Activated effector memory CD4-positive, alpha-beta T cell treated with Interleukin-2 at 50 U/mL for 16 hours (primary cell): ENCODE measurements around the gene MOB3A.

ENCODE experiments used
- DNase-seq: peaks from one replicate; pipeline ENCODE4 v3.0.0-alpha.2; 2020

The MOB3A gene

GRCh38 chr19:2057484-2058469 is 38.3 kb downstream of the MOB3A start:
- DNase-seq = no peak

GRCh38 chr19:2056837-2057192 is 39.3 kb downstream of the MOB3A start:
- DNase-seq = no peak

DNA sequence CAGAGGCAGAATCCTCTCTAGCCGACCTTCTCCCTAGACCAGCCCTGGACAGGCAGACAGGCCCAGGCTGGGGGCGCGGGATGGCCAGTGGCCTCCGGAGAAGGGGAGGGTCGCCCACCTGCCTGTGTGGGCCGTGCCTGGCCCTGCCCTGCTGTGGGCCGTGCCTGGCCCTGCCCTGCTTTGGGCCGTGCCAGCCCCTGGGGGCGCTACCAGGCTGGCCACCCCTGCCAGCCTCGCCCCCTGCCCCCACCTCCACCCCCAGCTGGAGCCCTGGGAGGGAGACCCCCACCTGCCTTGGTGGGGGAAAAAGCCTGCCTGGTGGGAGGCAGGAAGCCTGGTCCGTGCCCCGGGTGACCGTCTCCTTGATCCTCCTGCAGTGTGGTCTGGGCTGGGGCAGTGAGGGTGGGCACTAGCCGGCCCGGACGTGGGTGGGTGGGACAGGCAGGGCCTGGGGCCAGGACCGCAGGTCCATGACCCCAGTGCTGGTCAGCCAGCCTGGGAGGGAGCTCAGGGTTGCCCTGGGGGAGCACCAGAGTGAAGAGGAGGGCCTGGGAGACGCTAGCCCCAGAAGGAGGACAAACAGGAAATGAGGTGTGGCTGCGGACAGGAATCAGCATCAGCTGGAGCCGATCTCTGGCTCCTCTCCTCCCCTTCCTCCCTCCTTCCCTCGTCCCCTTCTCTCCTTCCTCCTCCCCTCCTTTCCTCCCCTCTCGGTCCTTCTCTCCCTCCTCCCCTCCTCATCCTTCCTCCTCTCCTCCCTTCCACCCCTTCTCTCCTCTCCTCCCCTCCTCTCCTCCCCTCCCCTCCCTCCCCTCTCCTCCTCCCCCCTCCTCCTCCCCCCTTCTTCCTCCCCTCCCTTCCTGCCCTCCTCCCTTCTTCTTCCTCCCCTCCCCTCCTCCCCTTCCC is 39.9 kb downstream of the MOB3A start:
- DNase-seq = no peak

DNA sequence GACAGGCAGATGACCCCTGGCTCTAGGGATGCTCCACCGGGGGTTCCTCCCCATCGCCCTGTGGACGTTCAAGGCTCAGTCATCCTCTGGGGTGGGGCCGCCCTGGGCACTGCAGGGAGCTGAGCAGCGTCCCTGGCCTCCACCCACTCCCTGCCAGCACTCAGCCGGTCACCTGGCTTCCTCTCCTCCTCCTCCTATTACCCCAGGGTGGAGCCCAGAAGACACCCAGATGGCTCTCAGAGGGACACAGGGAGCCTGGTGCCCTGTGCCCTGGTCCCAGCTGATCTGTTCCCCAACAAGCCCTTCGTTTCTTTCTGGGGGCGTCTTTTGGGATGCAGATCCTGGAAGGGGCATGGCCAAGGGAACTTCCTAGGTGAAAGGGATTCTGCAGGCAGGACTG is 41.4 kb downstream of the MOB3A start:
- DNase-seq = no peak

GRCh38 chr19:2053601-2054389 is 42.3 kb downstream of the MOB3A start:
- DNase-seq = no peak

GRCh38 chr19:2051773-2052704 is 44.1 kb downstream of the MOB3A start:
- DNase-seq = no peak

DNA sequence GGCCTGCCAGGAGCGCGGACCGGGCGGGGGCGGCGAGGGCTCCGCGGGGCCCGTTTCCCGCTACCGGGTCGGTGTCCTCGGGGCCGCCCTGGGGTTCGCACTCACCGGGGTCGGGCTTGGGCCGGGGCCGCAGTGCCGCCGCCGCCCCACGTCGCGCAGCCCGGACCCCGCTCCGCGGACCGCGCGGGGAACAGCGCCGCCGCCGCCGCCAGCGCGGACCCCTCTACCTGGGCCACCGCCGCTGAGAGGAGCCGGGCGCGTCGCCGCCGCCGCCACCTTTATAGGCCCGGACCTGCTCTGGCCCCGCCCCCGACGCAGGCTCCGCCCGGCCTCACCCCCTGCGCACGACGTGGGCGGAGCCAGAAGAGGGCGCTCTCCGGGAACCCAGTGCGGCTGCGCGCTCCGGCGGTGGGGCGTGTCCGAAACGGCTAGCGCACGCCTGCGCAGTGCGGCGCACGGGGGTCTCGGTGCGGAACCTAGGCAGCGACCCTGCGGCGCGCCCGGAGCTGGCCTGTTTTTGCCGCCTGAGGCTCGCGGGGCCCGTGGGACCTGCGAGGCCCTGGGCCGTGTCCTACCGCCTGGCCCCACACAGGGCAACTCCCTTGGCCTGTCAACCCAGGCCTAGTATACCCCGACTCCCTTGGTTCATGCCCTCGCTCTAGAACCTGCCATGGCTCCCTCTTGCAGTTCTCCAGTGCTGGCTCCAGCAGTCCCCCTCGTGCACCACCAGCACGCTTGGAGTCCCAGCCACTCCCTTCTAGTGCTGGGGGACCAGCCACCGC is 44.9 kb downstream of the MOB3A start, which contains the start of gene MKNK2:
TSS of gene MKNK2 (minus strand) at position 254 of the 782 bp plus-strand sequence. CDS start 393 bp downstream, outside the sequence.
- DNase-seq = peak; percentile 88

DNA sequence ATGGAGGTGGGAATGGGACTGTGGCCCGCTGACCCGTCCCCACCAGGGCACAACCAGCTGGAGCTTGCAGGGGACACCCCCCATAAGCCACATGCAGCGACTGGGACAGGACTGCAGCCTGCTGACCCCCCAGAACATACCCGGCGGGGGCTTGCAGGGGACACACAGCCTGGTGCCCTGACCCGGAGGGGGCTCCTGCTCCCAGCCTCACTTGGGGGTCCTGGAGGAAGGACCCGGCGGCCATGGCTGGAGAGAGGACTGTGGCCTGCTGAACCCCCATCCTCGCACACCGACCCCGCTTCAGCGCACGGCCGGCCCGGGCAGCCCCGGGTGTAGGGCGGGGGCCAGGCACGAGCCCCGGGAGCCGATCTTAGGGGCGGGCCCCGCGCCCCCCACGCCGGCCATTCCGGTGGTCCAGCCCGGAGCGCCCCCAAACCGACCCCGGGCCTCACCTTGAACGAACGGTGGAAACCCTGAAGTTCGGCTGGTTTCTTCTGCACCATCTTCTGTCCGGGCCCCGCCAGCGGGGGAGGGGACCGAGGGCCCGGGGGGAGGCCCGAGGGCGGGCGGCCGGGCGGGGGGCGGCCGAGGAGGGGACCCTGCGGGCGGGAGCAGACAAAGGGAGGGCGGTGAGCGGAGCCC is 45.7 kb downstream of the MOB3A start:
- no peak for DNase-seq

DNA sequence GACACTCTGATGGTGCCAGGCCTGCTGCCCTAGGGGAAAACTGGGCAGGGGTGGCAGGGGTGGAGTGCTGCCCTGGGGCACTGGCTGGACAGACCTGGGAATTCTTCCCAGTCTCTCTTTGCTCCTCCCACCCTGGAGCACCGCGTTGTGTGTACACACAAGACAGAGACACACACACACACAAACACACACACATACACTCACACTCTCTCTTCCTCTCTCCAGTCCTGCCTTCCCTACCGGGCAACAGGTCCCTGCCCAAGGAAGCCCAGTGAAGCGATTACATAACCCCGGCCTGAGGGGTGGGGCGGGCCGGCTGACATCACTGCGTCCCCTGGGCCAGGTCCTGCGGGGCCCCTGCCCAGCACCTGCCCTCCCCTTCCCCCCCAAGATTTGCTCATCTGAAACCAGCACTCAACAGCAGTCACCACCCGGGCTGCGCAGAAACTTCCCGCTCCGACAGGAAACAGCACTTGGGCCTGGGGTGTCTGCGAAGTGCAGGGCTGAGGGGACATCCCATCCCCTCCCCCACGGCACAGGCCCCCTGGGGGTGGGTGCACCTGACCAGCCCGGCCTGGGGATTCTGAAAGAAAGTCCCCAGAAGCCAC is 46.3 kb downstream of the MOB3A start:
- DNase-seq = peak; percentile 53

DNA sequence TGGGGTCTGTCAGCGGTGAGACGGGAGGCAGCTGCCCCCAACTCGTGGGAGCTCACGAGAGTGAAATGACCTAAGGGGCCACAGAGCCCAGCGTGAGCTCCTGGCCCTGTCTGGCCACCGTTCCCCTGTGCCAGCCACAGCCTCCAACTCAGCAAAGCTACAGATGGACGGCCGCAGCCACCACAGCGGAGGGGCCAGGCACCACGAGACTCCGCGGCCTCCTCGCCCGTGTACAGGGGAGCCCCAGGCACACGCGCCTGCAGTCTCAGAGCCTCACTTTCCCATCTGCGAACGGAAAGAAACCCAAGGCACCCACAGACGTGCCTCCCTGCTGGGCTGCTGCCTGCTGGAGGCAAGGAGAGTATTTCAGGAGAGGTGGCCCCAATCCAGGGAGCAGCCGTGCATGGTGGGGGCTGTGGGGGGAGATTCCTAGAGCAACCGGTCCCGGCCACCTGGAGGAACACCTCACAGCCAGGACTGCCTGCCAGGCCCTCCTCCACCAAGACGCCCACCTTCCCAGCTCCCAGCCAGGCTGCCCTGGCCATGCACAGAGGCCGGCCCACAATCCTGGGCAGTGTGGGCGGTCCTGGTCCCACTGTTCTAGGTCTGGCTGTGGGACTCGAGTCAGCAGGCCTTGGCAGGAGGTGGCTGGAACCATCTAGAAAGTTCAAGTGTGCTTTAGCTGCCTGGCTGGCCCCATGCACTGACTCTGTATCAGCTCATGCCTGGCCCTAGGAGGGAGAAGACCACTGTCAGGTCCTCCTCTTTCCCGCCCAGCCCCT is 47.0 kb downstream of the MOB3A start:
- DNase-seq = no peak

DNA sequence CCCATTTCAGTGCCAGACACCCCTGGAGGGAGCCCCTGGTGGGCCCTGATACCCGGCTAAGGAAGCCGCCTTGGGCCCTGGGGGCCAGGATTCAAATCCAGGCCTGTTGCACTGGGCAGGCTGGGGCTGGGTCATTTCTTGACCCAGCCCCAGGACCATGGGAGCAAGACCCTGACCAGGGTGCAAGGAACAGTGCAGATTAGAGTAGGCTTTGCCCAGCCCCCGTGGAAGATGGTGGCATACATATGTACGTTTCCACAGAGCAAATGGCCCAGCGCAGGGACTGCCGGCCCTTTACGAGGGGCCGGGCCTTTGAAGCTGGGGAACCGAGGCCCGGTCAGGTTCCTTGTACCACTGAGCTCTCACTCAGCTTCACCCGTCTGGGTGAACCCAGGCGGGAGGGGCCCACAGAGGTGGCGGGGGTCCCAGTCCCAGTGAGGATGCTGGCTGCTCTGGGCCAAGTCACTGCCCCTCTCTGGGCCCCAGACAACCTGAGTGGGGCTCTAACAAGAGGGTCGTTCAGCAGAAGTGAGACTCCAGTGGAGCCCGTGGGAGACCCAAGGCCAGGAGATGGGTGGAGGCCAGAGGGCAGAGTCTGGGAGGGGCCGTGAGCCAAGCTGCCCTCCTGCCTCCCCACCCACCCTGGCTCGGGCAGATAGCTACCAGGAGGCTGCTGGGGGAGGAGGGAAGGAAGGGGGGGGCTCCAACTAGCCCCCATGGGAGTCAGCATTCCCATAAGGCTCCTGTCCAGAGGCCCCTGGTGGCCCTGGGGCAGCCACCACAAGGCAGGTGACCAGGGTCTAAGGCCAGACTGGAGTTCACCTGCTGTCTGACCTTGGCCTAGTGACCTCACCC is 47.8 kb downstream of the MOB3A start:
- DNase-seq = no peak

DNA sequence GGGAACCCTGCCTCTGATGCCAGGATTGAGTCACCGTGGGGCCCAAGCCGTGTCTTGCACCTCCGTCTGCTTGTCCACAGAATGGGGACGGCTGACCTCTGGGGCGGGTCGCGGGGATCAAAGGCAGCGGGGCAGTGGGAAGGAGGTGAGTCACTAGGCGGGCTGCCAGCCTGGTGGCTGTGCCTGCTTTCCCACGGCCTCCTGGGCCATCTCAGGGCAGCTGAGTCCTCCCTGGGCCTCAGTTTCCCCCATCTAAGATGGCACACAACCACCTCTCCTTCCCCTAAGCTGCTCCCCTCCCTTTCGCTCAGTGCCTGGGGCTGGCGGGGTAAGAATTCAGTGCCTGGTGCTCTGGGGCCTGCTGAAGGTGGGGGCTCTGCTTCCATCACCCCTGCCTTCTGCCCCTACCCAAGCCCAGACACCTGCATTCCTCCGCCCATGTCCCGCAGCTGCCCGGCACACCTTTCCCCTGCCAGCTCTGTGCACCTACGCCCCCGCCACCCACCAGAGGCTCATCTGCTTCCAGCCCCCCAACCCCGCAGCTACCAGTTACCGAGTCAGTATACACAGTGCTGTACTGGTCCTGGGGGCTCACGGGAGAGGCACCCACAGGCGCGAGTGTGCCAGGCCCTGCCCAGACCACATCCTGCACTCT is 48.5 kb downstream of the MOB3A start:
- DNase-seq = no peak

GRCh38 chr19:2047076-2047448 is 49.1 kb downstream of the MOB3A start:
- DNase-seq = no peak

DNA sequence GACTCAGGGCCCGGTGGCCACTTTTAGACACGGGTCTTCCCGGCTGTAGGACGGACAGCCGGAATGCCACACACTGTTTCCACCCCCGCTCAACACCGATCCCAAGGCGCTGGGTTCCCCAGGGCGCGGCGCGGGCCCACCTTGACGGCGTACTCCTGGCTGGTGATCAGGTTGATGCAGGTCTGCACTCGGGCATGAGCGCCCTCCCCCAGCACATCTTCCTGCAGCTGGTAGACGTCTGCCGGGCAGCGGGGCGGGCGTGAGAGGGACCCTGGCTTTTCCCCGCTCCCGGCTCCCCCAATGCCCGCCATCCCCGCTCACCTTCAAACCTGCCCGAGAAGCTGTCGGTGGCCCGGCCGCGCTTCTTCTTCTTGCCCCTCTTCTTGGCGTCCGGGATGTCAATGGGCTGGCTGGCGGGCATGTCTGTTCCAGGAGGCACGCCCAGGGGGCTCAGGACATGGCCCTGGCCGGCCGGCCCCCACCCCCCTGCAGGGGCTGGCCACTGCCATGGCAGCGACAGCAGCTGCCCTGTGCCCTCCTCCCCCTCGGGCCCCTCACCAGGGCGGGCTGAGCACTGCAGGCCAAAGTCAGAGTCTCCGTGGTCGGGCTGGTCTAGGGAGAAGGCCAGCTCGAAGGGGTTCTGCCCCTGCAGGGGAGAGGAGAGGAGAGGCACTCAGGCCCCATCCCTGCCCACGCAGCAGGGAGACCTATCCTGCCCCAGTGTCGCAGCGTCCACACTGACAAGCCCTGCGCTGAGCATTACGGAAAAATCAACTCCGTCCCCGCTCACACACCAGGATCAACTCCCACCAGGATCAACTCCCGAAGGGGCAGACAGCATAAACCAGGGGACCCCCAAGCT is 49.8 kb downstream of the MOB3A start:
- DNase-seq = no peak

DNA sequence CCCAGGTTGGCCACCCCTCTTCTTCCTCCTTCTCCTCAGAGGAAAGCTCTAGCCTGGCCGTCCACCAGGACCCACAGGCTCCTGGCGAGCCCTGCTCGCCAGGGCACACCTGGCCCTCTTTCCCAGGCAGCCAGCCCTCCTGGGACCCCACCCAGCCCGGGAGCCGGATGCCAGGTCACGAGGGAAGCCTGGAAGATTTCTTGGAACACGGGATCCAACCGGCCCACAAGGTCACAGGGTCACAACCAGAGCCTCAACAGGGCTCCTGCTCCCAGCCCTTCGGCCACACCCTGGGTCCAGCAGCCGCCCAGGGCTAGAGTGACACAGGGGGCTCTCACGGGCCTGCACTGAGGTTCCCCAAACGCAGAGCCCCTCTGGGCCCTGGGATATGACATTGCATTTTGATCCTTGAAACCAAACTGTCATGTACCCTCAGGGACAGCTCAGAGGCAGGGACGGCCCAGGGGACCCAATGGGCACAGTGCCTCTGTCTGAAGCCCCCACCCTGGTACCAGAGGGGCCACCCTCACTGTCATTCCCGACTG is 50.6 kb downstream of the MOB3A start:
- DNase-seq = no peak
